Subcutaneous abdominal adipose tissue (tissue), 5 donors: ENCODE data around the gene TTC34.
"Not testable (repeated sequence)": the region's sequence is repeated elsewhere in the genome, so short reads cannot be mapped to it uniquely, and the experiment has no call there.

Experiments used
- H3K27ac ChIP-seq: one replicate; pipeline ENCODE4 v1.7.0; 2013; ENCODE audit warnings: low read depth, mild to moderate bottlenecking, inconsistent platforms, low read length, moderate library complexity
- H3K27me3 ChIP-seq, 5 donors: one replicate each; pipeline ENCODE4 v1.7.0; 2013; ENCODE audit warnings: low read length in 5 of 5, inconsistent platforms in 1 of 5; ENCODE audit not compliant: control insufficient read depth in 5 of 5, insufficient read depth in 4 of 5
- H3K36me3 ChIP-seq, 5 donors: one replicate each; pipeline ENCODE4 v1.7.0; 2013; ENCODE audit warnings: low read length in 5 of 5; ENCODE audit not compliant: control insufficient read depth in 5 of 5, insufficient read depth in 5 of 5
- H3K4me1 ChIP-seq, 5 donors: one replicate each; pipeline ENCODE4 v1.7.0; 2013; ENCODE audit warnings: low read length in 5 of 5, mild to moderate bottlenecking in 3 of 5, moderate library complexity in 1 of 5; ENCODE audit not compliant: control insufficient read depth in 5 of 5, insufficient read depth in 5 of 5
- H3K4me3 ChIP-seq, 5 donors: one replicate each; pipeline ENCODE4 v1.7.0; 2013; ENCODE audit warnings: low read length in 5 of 5, low read depth in 1 of 5
- H3K9ac ChIP-seq, 5 donors: one replicate each; pipeline ENCODE4 v1.7.0; 2013; ENCODE audit warnings: low read length in 5 of 5, mild to moderate bottlenecking in 4 of 5, moderate library complexity in 3 of 5
- H3K9me3 ChIP-seq, 5 donors: one replicate each; pipeline ENCODE4 v1.7.0; 2013; ENCODE audit warnings: low read length in 5 of 5; ENCODE audit not compliant: control insufficient read depth in 5 of 5
- donor health status: healthy.
- donor health status: healthy.
- donor health status: healthy.
- donor health status: healthy.
- donor health status: healthy.

Gene TTC34

DNA sequence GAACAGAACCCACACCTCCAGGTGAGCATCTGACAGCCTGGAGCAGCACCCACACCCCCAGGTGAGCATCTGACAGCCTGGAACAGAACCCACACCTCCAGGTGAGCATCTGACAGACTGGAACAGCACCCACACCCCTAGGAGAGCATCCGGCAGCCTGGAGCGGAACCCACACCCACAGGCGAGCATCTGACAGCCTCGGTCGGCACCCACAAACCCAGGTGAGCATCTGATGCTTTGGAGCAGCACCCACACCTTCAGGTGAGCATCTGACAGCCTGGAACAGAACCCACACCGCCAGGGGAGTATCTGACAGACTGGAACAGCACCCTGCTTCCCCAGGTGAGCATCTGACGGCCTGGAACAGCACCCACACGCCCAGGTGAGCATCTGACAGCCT is 52.9 kb downstream of the TTC34 start:
- H3K36me3 ChIP-seq, H3K9me3 ChIP-seq, H3K4me3 ChIP-seq, H3K27me3 ChIP-seq, H3K9ac ChIP-seq, H3K4me1 ChIP-seq, H3K27ac ChIP-seq: not testable (repeated sequence)

DNA sequence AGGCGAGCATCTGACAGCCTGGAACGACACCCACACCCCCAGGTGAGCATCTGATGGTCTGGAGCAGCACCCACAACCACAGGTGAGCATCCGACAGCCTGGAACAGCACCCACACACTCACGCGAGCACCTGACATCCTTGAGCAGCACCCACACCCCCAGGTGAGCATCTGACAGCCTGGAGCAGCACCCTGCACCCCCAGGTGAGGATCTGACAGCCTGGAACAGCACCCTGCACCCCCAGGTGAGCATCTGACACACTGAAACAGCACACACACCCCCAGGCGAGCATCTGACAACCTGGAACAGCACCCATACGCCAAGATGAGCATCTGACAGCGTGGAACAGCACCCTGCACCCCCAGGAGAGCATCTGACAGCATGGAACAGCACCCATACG is 106.7 kb downstream of the TTC34 start:
- not testable (repeated sequence) for H3K27ac ChIP-seq, H3K4me1 ChIP-seq, H3K36me3 ChIP-seq, H3K9me3 ChIP-seq, H3K4me3 ChIP-seq, H3K27me3 ChIP-seq, H3K9ac ChIP-seq

DNA sequence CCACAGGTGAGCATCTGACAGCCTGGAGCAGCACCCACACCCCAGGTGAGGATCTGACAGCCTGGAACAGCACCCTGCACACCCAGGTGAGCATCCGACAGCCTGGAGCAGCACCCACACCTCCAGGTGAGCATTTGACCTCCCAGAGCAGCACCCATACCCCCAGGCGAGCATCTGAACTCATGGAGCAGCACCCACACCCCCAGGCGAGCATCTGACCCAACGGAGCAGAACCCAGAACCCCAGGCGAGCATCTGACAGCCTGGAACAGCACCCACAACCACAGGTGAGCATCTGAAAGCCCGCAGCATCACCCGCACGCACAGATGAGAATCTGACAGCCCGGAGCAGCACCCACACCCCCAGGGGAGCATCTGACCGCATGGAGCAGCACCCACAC is 111.3 kb downstream of the TTC34 start:
- H3K9ac ChIP-seq = not testable (repeated sequence)

DNA sequence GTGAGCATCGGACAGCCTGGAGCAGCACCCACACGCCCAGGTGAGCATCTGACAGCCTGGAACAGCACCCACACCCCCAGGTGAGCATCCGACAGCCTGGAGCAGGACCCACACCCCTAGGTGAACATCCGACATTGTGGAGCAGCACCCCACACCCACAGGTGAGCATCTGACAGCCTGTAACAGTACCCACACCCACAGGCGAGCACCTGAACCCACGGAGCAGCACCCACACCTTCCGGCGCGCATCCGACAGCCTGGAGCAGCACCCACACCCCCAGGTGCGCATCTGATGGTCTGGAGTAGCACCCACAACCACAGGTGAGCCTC is 113.2 kb downstream of the TTC34 start:
- H3K4me3 ChIP-seq, H3K36me3 ChIP-seq, H3K4me1 ChIP-seq, H3K27ac ChIP-seq, H3K9ac ChIP-seq, H3K27me3 ChIP-seq: not testable (repeated sequence)
- peaks cover 0 to 15% (median 9%) of the 10 kb centered on the region in 5 donors for H3K9me3 ChIP-seq

More for the DNA sequence above, 111.3 kb downstream of the TTC34 start:
- H3K27me3 ChIP-seq, H3K36me3 ChIP-seq, H3K9me3 ChIP-seq, H3K4me3 ChIP-seq, H3K4me1 ChIP-seq, H3K27ac ChIP-seq: not testable (repeated sequence)

DNA sequence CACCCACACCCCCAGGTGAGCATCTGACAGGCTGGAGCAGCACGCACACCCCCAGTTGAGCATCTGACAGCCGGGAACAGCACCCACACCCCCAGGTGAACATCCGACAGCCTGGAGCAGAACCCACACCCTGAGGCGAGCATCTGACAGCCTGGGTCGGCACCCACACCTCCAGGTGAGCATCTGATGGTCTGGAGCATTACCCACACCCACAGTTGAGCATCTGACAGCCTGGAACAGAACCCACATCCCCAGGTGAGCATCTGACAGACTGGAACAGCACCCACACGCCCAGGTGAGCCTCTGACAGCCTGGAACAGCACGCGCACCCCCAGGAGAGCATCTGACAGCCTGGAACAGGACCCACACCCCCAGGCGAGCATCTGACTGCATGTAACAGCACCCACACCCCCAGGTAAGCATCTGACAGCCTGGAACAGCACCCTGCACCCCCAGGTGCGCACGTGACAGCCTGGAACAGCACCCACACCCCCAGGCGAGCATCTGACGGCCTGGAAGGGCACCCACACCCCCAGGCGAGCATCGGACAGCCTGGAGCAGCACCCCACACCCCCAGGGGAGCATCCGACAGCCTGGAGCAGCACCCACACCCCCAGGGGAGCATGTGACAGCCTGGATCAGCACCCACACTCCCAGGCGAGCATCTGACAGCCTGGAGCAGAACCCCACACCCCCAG is 113.7 kb downstream of the TTC34 start:
- H3K36me3 ChIP-seq, H3K9ac ChIP-seq, H3K4me3 ChIP-seq, H3K27me3 ChIP-seq, H3K4me1 ChIP-seq, H3K27ac ChIP-seq: not testable (repeated sequence)
- peaks cover 0 to 16% (median 9%) of the 10 kb centered on the region in 5 donors for H3K9me3 ChIP-seq

DNA sequence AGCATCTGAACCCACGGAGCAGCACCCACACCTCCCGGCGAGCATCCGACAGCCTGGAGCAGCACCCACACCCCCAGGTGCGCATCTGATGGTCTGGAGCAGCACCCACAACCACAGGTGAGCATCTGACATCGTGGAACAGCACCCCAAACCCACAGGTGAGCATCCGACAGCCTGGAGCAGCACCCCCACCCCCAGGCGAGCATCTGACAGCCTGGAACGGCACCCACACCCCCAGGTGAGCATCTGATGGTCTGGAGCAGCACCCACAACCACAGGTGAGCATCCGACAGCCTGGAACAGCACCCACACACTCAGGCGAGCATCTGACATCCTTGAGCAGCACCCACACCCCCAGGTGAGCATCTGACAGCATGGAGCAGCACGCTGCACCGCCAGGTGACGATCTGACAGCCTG is 114.3 kb downstream of the TTC34 start:
- H3K9me3 ChIP-seq = peaks cover 0 to 16% (median 9%) of the 10 kb centered on the region in 5 donors
- not testable (repeated sequence) for H3K36me3 ChIP-seq, H3K27ac ChIP-seq, H3K27me3 ChIP-seq, H3K4me1 ChIP-seq, H3K9ac ChIP-seq, H3K4me3 ChIP-seq

DNA sequence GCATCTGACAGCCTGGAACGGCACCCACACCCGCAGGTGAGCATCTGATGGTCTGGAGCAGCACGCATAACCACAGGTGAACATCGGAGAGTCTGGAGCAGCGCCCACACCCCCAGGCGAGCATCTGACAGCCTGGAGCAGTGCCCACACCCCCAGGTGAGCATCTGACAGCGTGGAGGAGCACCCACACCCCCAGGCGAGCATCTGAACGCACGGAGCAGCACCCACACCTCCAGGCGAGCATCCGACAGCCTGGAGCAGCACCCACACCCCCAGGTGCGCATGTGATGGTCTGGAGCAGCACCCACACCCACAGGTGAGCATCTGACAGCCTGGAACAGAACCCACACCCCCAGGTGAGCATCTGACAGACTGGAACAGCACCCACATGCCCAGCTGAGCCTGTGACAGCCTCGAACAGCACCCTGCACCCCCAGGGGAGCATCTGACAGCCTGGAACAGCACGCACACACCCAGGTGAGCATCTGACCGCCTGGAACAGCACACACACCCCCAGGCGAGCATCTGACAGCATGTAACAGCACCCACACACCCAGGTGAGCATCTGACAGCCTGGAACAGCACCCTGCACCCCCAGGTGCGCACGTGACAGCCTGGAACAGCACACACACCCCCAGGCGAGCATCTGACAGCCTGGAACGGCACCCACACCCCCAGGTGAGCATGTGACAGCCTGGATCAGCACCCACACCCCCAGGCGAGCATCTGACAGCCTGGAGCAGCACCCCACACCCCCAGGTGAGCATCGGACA is 115.2 kb downstream of the TTC34 start:
- H3K9ac ChIP-seq, H3K36me3 ChIP-seq: not testable (repeated sequence)

DNA sequence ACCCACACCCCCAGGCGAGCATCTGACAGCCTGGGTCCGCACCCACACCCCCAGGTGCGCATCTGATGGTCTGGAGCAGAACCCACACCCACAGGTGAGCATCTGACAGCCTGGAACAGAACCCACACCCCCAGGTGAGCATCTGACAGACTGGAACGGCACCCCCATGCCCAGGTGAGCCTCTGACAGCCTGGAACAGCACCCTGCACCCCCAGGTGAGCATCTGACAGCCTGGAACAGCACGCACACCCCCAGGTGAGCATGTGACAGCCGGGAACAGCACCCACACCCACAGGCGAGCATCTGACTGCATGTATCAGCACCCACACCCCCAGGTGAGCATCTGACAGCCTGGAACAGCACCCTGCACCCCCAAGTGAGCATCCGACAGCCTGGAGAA is 115.8 kb downstream of the TTC34 start:
- H3K27me3 ChIP-seq, H3K27ac ChIP-seq, H3K36me3 ChIP-seq, H3K4me3 ChIP-seq, H3K9ac ChIP-seq, H3K4me1 ChIP-seq: not testable (repeated sequence)
- peaks cover 0 to 16% (median 9%) of the 10 kb centered on the region in 5 donors for H3K9me3 ChIP-seq

More for the DNA sequence above, 115.2 kb downstream of the TTC34 start:
- H3K4me1 ChIP-seq, H3K27ac ChIP-seq, H3K4me3 ChIP-seq, H3K27me3 ChIP-seq: not testable (repeated sequence)
- H3K9me3 ChIP-seq = peaks cover 0 to 16% (median 9%) of the 10 kb centered on the region in 5 donors

DNA sequence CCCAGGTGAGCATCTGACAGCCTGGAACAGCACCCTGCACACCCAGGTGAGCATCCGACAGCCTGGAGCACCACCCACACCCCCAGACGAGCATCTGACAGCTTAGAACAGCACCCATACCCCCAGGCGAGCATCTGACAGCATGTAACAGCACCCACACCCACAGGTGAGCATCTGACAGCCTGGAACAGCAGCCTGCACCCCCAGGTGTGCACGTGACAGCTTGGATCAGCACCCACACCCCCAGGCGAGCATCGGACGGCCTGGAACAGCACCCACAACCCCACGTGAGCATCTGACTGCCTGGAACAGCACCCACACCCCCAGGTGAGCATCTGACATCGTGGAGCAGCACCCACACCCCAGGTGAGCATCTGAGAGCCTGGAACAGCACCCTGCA is 116.6 kb downstream of the TTC34 start:
- H3K9me3 ChIP-seq = peaks cover 0 to 16% (median 9%) of the 10 kb centered on the region in 5 donors
- not testable (repeated sequence) for H3K27ac ChIP-seq, H3K27me3 ChIP-seq, H3K9ac ChIP-seq, H3K4me3 ChIP-seq, H3K36me3 ChIP-seq, H3K4me1 ChIP-seq

DNA sequence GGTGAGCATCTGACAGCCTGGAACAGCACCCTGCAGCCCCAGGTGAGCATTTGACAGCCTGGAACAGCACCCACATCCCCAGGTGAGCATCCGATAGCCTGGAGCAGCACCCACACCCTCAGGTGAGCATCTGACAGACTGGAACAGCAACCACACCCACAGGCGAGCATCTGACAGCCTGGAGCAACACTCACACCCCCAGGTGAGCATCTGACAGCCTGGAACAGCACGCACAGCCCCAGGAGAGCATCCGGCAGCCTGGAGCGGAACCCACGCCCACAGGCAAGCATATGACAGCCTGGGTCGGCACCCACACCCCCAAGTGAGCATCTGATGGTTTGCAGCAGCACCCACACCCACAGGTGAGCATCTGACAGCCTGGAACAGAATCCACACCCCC is 117.5 kb downstream of the TTC34 start:
- H3K9ac ChIP-seq, H3K27ac ChIP-seq, H3K27me3 ChIP-seq, H3K4me1 ChIP-seq, H3K36me3 ChIP-seq: not testable (repeated sequence)
- Histone ChIP-seq H3K9me3 (peaks cover 0 to 16% (median 9%) of the 10 kb centered on the region in 5 donors), H3K4me3 (peak overlapping the region in 1 of 5 donors; percentile 18)
